NCI-H345 (cell line): ENCODE data around the gene ANGPTL5.
"Not testable (repeated sequence)": the region's sequence is repeated elsewhere in the genome, so short reads cannot be mapped to it uniquely, and the experiment has no call there.

Experiments used
- DNase-seq: peaks from one replicate; lab custom pipeline; 2025; lab: John Stamatoyannopoulos, UW

ANGPTL5 gene

GRCh38 chr11:101889767-101890166 is 26.6 kb downstream of the ANGPTL5 start:
- DNase-seq: no peak

- no peak for DNase-seq
Measured at GRCh38 chr11:101885631-101886030, 30.7 kb downstream of the ANGPTL5 start.

GRCh38 chr11:101881586-101881985 is 34.7 kb downstream of the ANGPTL5 start:
- DNase-seq: no peak

GRCh38 chr11:101880222-101880621 is 36.1 kb downstream of the ANGPTL5 start:
- peak; percentile 3 for DNase-seq

GRCh38 chr11:101872171-101872882 is 44.0 kb downstream of the ANGPTL5 start:
- DNase-seq: no peak

- DNase-seq: no peak
Measured at GRCh38 chr11:101870510-101870909, 45.8 kb downstream of the ANGPTL5 start.

GRCh38 chr11:101867951-101868350 is 48.4 kb downstream of the ANGPTL5 start:
- DNase-seq: no peak

- DNase-seq: no peak
Measured at GRCh38 chr11:101866619-101867491, 49.5 kb downstream of the ANGPTL5 start.

- DNase-seq: no peak
Measured at GRCh38 chr11:101864098-101864497, 52.2 kb downstream of the ANGPTL5 start.

GRCh38 chr11:101863361-101863760 is 53.0 kb downstream of the ANGPTL5 start:
- no peak for DNase-seq

GRCh38 chr11:101862391-101863233 is 53.7 kb downstream of the ANGPTL5 start:
- DNase-seq: peak; percentile 5

GRCh38 chr11:101860696-101861427 is 55.5 kb downstream of the ANGPTL5 start:
- DNase-seq: peak; percentile 55

GRCh38 chr11:101852260-101852659 is 64.1 kb downstream of the ANGPTL5 start:
- not testable (repeated sequence) for DNase-seq

GRCh38 chr11:101848262-101848661 is 68.1 kb downstream of the ANGPTL5 start:
- DNase-seq: peak; percentile 4

- no peak for DNase-seq
Measured at GRCh38 chr11:101844608-101845007, 71.7 kb downstream of the ANGPTL5 start.

- no peak for DNase-seq
Measured at GRCh38 chr11:101840704-101841103, 75.6 kb downstream of the ANGPTL5 start.
